Measurements from ENCODE around the gene TMC3.

DNA sequence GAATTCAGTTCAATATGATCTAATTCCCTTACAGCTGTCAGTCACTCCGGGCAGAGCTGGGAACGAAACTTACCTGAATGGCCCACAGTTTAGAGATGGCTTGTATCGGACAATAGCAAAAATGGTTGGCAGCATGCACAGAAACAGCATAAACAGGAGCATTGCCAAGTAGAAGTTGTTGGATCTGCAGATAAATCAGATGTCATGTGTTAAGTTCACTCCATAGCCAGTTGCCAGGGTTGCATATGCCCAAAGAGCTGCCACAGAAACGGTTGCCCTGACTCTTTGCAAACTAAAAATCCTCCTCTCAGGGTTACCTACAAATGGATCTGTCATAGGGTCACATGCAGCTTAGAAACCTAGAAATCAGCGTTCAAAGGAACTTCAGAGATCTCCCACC, 34.7 kb downstream of the TMC3 start:
- TF ChIP-seq, protein P1, sequence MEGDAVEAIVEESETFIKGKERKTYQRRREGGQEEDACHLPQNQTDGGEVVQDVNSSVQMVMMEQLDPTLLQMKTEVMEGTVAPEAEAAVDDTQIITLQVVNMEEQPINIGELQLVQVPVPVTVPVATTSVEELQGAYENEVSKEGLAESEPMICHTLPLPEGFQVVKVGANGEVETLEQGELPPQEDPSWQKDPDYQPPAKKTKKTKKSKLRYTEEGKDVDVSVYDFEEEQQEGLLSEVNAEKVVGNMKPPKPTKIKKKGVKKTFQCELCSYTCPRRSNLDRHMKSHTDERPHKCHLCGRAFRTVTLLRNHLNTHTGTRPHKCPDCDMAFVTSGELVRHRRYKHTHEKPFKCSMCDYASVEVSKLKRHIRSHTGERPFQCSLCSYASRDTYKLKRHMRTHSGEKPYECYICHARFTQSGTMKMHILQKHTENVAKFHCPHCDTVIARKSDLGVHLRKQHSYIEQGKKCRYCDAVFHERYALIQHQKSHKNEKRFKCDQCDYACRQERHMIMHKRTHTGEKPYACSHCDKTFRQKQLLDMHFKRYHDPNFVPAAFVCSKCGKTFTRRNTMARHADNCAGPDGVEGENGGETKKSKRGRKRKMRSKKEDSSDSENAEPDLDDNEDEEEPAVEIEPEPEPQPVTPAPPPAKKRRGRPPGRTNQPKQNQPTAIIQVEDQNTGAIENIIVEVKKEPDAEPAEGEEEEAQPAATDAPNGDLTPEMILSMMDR (IDR thresholded peaks at IDR 0.05), result no peak
- no peak for TF ChIP-seq POLR2A (IDR thresholded peaks at IDR 0.05)
- TF ChIP-seq EP300 (IDR thresholded peaks at IDR 0.05), result no peak
- no peak for TF ChIP-seq POLR2AphosphoS5 (IDR thresholded peaks at IDR 0.05)
